C1 segment of cervical spinal cord (tissue), 14 donors: ENCODE results near the gene AKR1B15.
A peak's percentile ranks its signal among the peaks of the same experiment; 100 is the strongest.
"Not testable (repeated sequence)": the region's sequence is repeated elsewhere in the genome, so short reads cannot be mapped to it uniquely, and the experiment has no call there.

Source experiments
- DNase-seq, 14 donors: peaks; one replicate each; lab custom pipeline; 2025; lab: John Stamatoyannopoulos, UW

The AKR1B15 gene

GRCh38 chr7:134532180-134532953 is 16.5 kb upstream of the AKR1B15 start:
- no peak for DNase-seq

- DNase-seq, result no peak
Observed at GRCh38 chr7:134532954-134533218, 16.0 kb upstream of the AKR1B15 start.

DNA sequence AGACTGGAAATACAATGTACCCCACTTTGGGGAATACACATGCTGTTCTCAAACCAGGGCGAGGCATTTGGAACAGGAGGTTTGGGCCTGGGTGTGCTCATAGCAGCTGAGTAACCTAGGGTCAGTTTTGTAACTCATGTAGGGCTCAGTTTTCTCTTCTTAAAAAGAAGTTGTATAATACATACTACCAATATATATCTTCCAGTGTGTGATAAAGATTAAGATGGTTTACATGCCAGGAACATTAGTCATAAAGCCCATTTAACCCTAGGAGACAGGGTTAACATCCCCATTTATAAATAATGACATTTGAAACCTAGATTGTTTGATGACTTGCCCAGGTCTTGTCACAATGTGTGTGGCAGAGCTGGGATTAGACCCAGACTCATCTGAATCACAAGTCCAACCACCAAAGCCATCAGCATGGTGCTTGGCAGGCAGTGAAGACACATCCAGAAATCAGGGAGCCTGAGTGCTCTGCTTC is 15.6 kb upstream of the AKR1B15 start:
- no peak for DNase-seq

DNA sequence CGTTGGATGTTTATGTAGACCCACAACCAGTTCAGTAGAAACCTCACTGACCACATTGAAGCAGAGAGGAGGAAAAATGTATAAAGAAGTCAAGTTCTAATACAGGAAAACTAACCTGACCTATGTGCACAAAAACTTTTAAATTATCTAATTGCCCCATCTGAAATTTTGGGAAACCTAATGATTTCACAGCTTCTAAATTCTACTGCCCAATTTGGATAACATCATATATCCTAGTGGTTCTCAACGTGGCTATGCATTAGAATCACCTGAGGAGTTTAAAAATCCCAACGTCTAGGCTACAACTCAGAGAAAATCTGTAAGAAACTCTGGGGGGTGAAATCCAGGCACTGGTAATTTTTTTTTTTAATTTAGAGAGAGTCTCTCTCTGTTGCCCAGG is 14.3 kb upstream of the AKR1B15 start:
- DNase-seq, result no peak

GRCh38 chr7:134535272-134535918 is 13.5 kb upstream of the AKR1B15 start:
- DNase-seq, result no peak

GRCh38 chr7:134535919-134536299 is 13.0 kb upstream of the AKR1B15 start:
- no peak for DNase-seq

DNA sequence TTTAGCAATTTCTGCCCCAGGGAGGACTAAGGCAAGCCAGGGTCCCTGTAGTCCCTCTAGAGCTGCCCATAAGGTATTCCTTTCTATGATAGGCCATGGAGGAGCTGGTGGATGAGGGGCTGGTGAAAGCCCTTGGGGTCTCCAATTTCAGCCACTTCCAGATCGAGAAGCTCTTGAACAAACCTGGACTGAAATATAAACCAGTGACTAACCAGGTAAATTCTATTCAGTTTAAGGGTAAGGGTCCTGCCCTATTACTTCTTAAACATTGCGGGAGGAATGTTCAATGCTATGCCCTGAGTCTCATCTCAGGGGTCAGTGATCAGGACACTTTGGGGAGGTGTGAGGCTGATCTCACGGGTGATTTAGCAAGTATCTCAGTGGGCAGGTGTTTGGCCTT is 12.4 kb upstream of the AKR1B15 start:
- DNase-seq, result not testable (repeated sequence)

DNA sequence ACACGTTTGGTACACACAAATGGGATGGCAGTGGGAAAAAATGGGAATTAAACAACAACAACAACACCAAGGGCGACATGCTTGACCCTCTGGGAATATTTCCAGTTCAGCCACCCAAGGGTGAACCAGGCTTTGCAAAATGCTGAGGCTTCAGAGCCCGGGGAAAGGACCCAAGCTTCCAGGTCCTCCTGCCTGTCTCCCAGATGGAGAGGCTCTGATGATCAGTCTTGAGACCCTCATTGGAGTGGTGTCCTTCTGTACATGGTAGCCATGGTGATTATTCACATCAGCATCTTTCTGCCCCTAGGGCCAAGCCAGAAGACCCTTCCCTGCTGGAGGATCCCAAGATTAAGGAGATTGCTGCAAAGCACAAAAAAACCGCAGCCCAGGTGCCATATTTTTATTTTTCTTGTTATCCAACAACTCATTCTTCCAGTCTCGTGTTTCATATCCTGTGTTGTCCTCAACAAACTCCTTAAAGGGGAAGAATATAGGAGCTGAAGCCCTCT is 11.6 kb upstream of the AKR1B15 start:
- not testable (repeated sequence) for DNase-seq

DNA sequence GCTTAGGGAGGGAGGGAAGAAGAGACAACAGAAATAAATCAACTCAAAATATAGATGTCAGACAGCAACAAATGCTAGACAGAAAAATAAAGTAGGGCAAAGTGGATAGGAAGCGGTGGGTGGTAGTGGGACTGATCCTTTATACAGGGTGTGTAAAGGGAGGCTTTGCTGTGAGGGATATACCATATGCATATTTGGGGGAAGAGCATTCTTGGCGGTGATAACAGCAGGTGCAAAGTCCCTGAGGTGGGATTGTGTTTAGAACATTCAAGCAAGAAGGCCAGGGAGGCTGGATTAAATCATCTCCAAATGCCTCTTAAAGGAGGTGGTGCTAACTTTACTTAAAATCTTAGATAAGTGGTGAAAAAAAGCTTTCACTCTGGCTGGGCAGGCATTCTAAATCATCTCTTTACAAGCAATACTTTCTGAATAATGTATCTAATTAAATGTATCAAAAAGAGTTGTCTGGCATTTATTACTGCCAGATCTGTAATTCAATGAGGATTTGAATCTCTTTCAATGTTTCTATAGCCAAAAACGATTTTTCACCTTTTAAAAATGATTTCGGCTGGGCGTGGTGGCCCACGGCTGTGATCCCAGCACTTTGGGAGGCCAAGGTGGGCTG is 9.4 kb upstream of the AKR1B15 start:
- no peak for DNase-seq

DNA sequence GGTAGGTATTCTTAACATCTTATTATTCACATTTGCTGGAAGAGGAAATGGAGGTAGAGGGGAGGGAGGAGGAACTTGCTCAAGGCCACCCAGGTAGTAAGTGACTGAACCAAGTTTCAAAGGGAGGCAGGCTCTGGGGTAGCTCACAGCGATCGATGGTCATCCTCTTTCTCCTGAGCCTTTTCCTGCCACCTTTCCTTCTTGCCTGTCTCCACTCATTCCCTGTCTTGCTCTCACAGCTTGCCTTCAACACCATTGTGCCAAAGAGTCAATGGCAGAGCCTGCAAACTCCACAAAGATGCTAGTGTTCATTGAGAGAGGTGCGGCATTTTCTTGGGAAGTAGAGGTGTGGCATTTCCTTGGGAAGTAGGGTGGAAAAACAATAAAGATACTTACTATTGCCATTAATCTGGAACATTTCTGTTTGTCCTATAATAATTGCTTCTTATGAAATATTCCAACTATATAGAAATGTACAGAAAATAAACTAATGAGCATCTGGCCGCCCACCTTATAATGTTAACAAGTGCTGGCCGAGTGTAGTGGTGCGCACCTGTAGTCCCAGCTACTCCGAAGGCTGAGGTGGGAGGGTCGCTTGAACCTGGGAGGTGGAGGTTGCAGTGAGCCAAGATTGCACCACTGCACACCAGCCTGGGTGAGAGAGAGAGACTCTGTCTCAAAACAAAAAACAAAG is 7.3 kb upstream of the AKR1B15 start:
- not testable (repeated sequence) for DNase-seq

GRCh38 chr7:134542195-134542771 is 6.6 kb upstream of the AKR1B15 start:
- DNase-seq, result no peak

DNA sequence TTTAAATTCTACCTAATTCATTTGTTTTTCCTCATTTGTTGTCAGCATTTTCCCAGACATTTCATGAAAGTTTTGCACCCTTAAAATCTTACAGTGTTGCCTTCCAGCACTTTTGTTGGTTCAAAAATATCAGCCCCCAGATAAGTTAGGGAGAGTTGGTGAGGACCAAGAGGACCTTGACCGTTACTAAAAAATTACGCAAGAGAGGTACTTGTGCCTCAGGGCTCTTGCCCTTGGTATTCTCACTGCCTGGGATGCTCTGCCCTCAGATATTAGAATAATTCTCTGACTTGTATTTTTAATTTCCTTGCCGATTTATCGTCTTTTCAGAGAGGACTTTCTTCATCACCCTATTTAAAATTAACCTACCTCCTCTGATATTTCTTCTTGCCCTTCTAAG is 3.5 kb upstream of the AKR1B15 start:
- DNase-seq, result no peak

- DNase-seq, result no peak
Observed at GRCh38 chr7:134545918-134546317, 3.0 kb upstream of the AKR1B15 start.

DNA sequence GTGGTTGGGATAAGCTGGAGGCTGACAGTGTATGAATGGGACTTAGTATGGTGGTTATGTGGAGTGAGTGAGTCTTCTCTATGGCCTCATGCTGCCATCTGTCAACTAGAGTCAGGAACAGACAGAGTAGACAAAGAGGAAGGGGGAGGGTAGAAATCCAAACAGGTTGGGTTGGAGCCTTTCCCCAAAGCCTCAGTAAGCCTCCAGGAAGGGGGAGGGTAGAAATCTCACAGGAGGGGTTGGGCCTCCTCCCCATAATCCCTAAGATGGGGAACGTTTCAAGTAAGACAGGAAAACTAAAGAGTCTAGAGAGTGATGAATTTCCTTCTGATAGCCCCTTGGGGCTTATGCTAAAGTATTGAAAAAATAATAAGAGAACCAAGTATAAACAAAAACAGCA is 2.0 kb upstream of the AKR1B15 start:
- DNase-seq, result no peak

DNA sequence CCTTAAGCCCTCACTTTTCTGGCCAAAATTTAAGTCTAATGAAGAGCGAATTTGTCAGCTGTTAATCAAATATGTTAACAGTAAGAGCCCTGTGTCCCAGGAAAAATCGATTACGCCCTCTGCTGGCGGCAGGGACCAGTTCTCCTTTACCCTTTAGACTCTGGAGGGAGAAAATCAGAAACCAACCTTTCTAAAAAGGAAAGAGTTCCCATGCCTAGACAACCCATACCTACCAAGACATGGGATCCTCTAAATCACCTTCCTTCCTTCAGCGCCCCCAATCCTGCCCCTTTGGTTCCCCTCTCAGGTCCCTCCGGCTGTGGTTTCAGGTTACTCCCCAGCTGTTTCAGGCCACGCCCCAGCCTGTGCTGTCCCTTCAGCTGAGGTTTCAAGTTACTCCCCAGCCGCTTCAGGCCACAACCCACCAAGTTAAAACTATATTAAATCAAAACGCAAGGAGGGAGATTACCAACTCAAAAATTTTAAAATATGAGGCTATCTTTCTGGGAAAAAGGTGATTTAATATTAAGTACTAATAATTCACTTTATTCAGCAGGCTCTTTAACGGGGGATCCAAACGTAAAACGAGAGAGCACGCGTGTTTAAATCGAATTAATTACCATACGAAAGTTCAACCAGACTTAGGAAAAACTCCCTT is 1.4 kb upstream of the AKR1B15 start:
- DNase-seq, result peak in 9 of 14 donors; percentile 5 to 48 (median 37)

GRCh38 chr7:134549366-134549765 is 456 bp downstream of the AKR1B15 start:
- DNase-seq, result no peak

GRCh38 chr7:134552105-134552504 is 3.2 kb downstream of the AKR1B15 start:
- no peak for DNase-seq

- no peak for DNase-seq
Observed at GRCh38 chr7:134553976-134554375, 5.1 kb downstream of the AKR1B15 start.

GRCh38 chr7:134554417-134554966 is 5.6 kb downstream of the AKR1B15 start:
- no peak for DNase-seq

DNA sequence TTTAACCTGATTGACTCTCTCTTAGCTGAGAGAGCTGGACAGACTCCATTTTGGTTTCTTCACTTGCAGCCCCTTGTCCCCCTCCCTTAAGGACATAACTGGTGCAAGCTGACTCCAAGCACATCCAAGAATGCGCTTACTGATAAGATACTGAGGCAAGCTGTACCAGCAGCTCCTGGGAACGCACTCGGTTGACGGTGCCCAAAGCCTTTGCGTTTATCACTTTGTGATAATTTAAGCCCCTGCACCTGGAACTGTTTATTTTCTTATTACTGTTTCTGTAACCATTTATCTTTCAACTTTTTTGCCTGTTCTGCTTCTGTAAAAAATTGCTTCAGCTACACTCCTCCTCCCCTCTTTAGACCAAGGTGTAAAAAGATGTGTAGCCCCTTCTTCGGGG is 8.5 kb downstream of the AKR1B15 start:
- DNase-seq, result no peak

- DNase-seq, result no peak
Observed at GRCh38 chr7:134558370-134558769, 9.5 kb downstream of the AKR1B15 start.
